ENCODE measurements around the gene APLN.

Gene APLN

GRCh38 chrX:129641469-129641868 is 13.3 kb downstream of the APLN start:
- no peak for DNase-seq (ENCODE audit: low read depth in 2 of 2)

- DNase-seq (ENCODE audit: low read depth in 2 of 2), result no peak
Measured at GRCh38 chrX:129640737-129641136, 14.0 kb downstream of the APLN start.

- DNase-seq (ENCODE audit: low read depth in 2 of 2), result no peak
Measured at GRCh38 chrX:129638917-129639316, 15.8 kb downstream of the APLN start.

GRCh38 chrX:129637217-129638109 is 17.3 kb downstream of the APLN start:
- peak; percentile 49 to 58 for DNase-seq (ENCODE audit: low read depth in 2 of 2)

GRCh38 chrX:129636175-129636681 is 18.5 kb downstream of the APLN start:
- DNase-seq (ENCODE audit: low read depth in 2 of 2), result no peak

- no peak for DNase-seq (ENCODE audit: low read depth in 2 of 2)
Measured at GRCh38 chrX:129634541-129634940, 20.2 kb downstream of the APLN start.

GRCh38 chrX:129632443-129632842 is 22.3 kb downstream of the APLN start:
- DNase-seq (ENCODE audit: low read depth in 2 of 2), result no peak

- DNase-seq (ENCODE audit: low read depth in 2 of 2), result no peak
Measured at GRCh38 chrX:129631849-129632248, 22.9 kb downstream of the APLN start.

GRCh38 chrX:129629837-129630236 is 24.9 kb downstream of the APLN start:
- DNase-seq (ENCODE audit: low read depth in 2 of 2), result no peak

GRCh38 chrX:129626026-129626425 is 28.7 kb downstream of the APLN start:
- no peak for DNase-seq (ENCODE audit: low read depth in 2 of 2)

- no peak for DNase-seq (ENCODE audit: low read depth in 2 of 2)
Measured at GRCh38 chrX:129622757-129623301, 31.9 kb downstream of the APLN start.

- DNase-seq (ENCODE audit: low read depth in 2 of 2), result no peak
Measured at GRCh38 chrX:129618997-129619396, 35.8 kb downstream of the APLN start.

GRCh38 chrX:129617420-129617819 is 37.3 kb downstream of the APLN start:
- no peak for DNase-seq (ENCODE audit: low read depth in 2 of 2)

- DNase-seq (ENCODE audit: low read depth in 2 of 2), result no peak
Measured at GRCh38 chrX:129614481-129615255, 40.1 kb downstream of the APLN start.

- DNase-seq (ENCODE audit: low read depth in 2 of 2), result no peak
Measured at GRCh38 chrX:129613596-129613995, 41.2 kb downstream of the APLN start.

GRCh38 chrX:129612396-129612795 is 42.4 kb downstream of the APLN start:
- no peak for DNase-seq (ENCODE audit: low read depth in 2 of 2)

- DNase-seq (ENCODE audit: low read depth in 2 of 2), result no peak
Measured at GRCh38 chrX:129609395-129609794, 45.4 kb downstream of the APLN start.

- no peak for DNase-seq (ENCODE audit: low read depth in 2 of 2)
Measured at GRCh38 chrX:129608496-129608895, 46.3 kb downstream of the APLN start.

- peak; percentile 20 to 37 for DNase-seq (ENCODE audit: low read depth in 2 of 2)
Measured at GRCh38 chrX:129606918-129607317, 47.8 kb downstream of the APLN start.

- no peak for DNase-seq (ENCODE audit: low read depth in 2 of 2)
Measured at GRCh38 chrX:129600981-129601424, 53.8 kb downstream of the APLN start.

GRCh38 chrX:129599996-129600395 is 54.8 kb downstream of the APLN start:
- no peak for DNase-seq (ENCODE audit: low read depth in 2 of 2)

- no peak for DNase-seq (ENCODE audit: low read depth in 2 of 2)
Measured at GRCh38 chrX:129599499-129599898, 55.3 kb downstream of the APLN start.

All from stimulated activated CD8-positive, alpha-beta memory T cell treated with anti-CD3 and anti-CD28 coated beads, Interleukin-7, amount 100 ng/mL, for 1 hour (primary cell).